Activated B cell treated with CpG ODN at 0.5 μM for 24 hours (primary cell): ENCODE measurements around the gene MTNR1B. TPM values are rescaled to one million over a fixed set of nuclear protein-coding genes. Genes with fewer than 3 reads are reported as not detected.

Experiments used
- ATAC-seq: fragments of 200-7000 bp; cut with Tn5 transposase; one replicate; pipeline ENCODE4 v1.10.0; 2021; ENCODE audit warnings: low read depth, mild to moderate bottlenecking, moderate library complexity
- CTCF ChIA-PET: fragments of 350-600 bp; sonication (Branson Sonifier 250); formaldehyde crosslinking; loops from one replicate; lab custom pipeline; 2021; ENCODE audit warnings: antibody characterized with exemption; lab: Charles Lee
- POLR2A ChIA-PET: fragments of 350-600 bp; sonication (Branson Sonifier 250); formaldehyde crosslinking; loops from one replicate; lab custom pipeline; 2021; ENCODE audit warnings: antibody characterized with exemption; lab: Charles Lee
- DNase-seq: peaks from one replicate; pipeline ENCODE4 v3.0.0; 2022
- H3K27ac Mint-ChIP-seq: one replicate; pipeline ENCODE4 v1.8.0; 2020; ENCODE audit warnings: mixed read lengths
- H3K27me3 Mint-ChIP-seq: one replicate; pipeline ENCODE4 v1.8.0; 2021; ENCODE audit warnings: mixed read lengths
- H3K36me3 Mint-ChIP-seq: one replicate; pipeline ENCODE4 v1.8.0; 2021; ENCODE audit warnings: low read depth, mixed read lengths
- H3K4me1 Mint-ChIP-seq: one replicate; pipeline ENCODE4 v1.8.0; 2021; ENCODE audit warnings: mixed read lengths
- H3K4me3 Mint-ChIP-seq: one replicate; pipeline ENCODE4 v1.8.0; 2020; ENCODE audit warnings: mild to moderate bottlenecking, mixed read lengths
- H3K9me3 Mint-ChIP-seq: one replicate; pipeline ENCODE4 v1.8.0; 2020; ENCODE audit warnings: mixed read lengths
- CTCF ChIP-seq: fragments of 200-600 bp; IDR thresholded peaks from one replicate; pipeline ENCODE4 v1.8.0; 2022; ENCODE audit warnings: antibody characterized with exemption, mild to moderate bottlenecking
- intact Hi-C: fragments of 100-400 bp; cut with micrococcal nuclease; formaldehyde crosslinking; loops from one replicate; pipeline ENCODE4 v1.15.1; 2024
- total RNA-seq: library from RNA; stranded (reverse); gene quantifications from 2 replicates; pipeline ENCODE4 v1.2.3, GENCODE V29; 2022

Gene MTNR1B
- total RNA-seq, 1 donor from 2014 or later, result not detected

- Mint-ChIP-seq H3K4me1 (no peaks in the 10 kb centered on the region), H3K36me3 (no peaks in the 10 kb centered on the region), H3K27ac (no peak overlapping the region), H3K9me3 (peaks cover 5% of the 10 kb centered on the region), H3K27me3 (no peaks in the 10 kb centered on the region), H3K4me3 (no peak overlapping the region)
- no peak for DNase-seq
- no peak for TF ChIP-seq CTCF
- ChIA-PET POLR2A (no interaction called here), CTCF (no interaction called here)
- ATAC-seq, result no peak
- intact Hi-C loops, result no loop called here
Observed at GRCh38 chr11:93001806-93002205, 32.4 kb downstream of the MTNR1B start.

GRCh38 chr11:93002380-93002779 lies 32.9 kb downstream of the MTNR1B start:
- no peak overlapping the region for H3K27ac Mint-ChIP-seq
- no peak for ATAC-seq

GRCh38 chr11:93005239-93005638 lies 35.8 kb downstream of the MTNR1B start:
- no peaks in the 10 kb centered on the region for H3K27me3 Mint-ChIP-seq

More at GRCh38 chr11:93002380-93002779, 32.9 kb downstream of the MTNR1B start:
- Mint-ChIP-seq H3K36me3 (no peaks in the 10 kb centered on the region), H3K4me3 (no peak overlapping the region), H3K27me3 (no peaks in the 10 kb centered on the region), H3K4me1 (no peaks in the 10 kb centered on the region), H3K9me3 (peaks cover 5% of the 10 kb centered on the region)
- no peak for DNase-seq
- POLR2A ChIA-PET, result no interaction called here
- intact Hi-C loops, result no loop called here
- TF ChIP-seq CTCF, result no peak
- CTCF ChIA-PET, result no interaction called here

GRCh38 chr11:93013646-93014045 lies 44.2 kb downstream of the MTNR1B start:
- ChIA-PET CTCF (no interaction called here), POLR2A (no interaction called here)
- DNase-seq, result no peak
- no peaks in the 10 kb centered on the region for H3K36me3 Mint-ChIP-seq
- intact Hi-C loops, result no loop called here
- TF ChIP-seq CTCF, result no peak
- no peaks in the 10 kb centered on the region for H3K9me3 Mint-ChIP-seq
- H3K4me1 Mint-ChIP-seq, result no peaks in the 10 kb centered on the region
- no peak overlapping the region for H3K27ac Mint-ChIP-seq
- H3K27me3 Mint-ChIP-seq, result no peaks in the 10 kb centered on the region
- H3K4me3 Mint-ChIP-seq, result no peak overlapping the region
- ATAC-seq, result no peak

More at GRCh38 chr11:93005239-93005638, 35.8 kb downstream of the MTNR1B start:
- no peak for ATAC-seq
- TF ChIP-seq CTCF, result no peak
- DNase-seq, result no peak
- intact Hi-C loops, result no loop called here
- POLR2A ChIA-PET, result no interaction called here
- H3K27ac Mint-ChIP-seq, result no peak overlapping the region
- H3K4me1 Mint-ChIP-seq, result no peaks in the 10 kb centered on the region
- H3K36me3 Mint-ChIP-seq, result no peaks in the 10 kb centered on the region
- CTCF ChIA-PET, result no interaction called here
- H3K4me3 Mint-ChIP-seq, result no peak overlapping the region
- peaks cover 9% of the 10 kb centered on the region for H3K9me3 Mint-ChIP-seq

GRCh38 chr11:93016595-93016994 lies 47.1 kb downstream of the MTNR1B start:
- POLR2A ChIA-PET, result no interaction called here
- H3K27ac Mint-ChIP-seq, result no peak overlapping the region
- H3K4me3 Mint-ChIP-seq, result no peak overlapping the region
- intact Hi-C loops, result no loop called here
- no peaks in the 10 kb centered on the region for H3K9me3 Mint-ChIP-seq
- H3K36me3 Mint-ChIP-seq, result no peaks in the 10 kb centered on the region
- no peak for TF ChIP-seq CTCF
- no peaks in the 10 kb centered on the region for H3K4me1 Mint-ChIP-seq
- no peaks in the 10 kb centered on the region for H3K27me3 Mint-ChIP-seq
- ATAC-seq, result no peak
- no peak for DNase-seq
- CTCF ChIA-PET, result no interaction called here
